Peyer's patch (tissue), 4 donors: ENCODE measurements around the gene EFHC2. TPM values are rescaled to one million over a fixed set of nuclear protein-coding genes. Genes with fewer than 3 reads are reported as not detected.

ENCODE experiments used
- DNase-seq, 3 donors: peaks; one replicate each; pipeline ENCODE4 v3.0.0-alpha.2; 2017 to 2019
- H3K27ac ChIP-seq, 4 donors: fragments of 200-600 bp; sonication (generic); one replicate each; pipeline ENCODE4 v1.5.1; 2016 to 2019
- H3K27me3 ChIP-seq, 2 donors: fragments of 200-600 bp; sonication (generic); one replicate each; pipeline ENCODE4 v1.5.1; 2019
- H3K36me3 ChIP-seq, 3 donors: fragments of 200-600 bp; sonication (generic); one replicate each; pipeline ENCODE4 v1.5.1; 2016 to 2019
- H3K4me1 ChIP-seq, 4 donors: fragments of 200-600 bp; sonication (generic); one replicate each; pipeline ENCODE4 v1.5.1; 2016 to 2019
- H3K4me3 ChIP-seq, 4 donors: fragments of 200-600 bp; sonication (generic); 1 replicate in 3 of 4; 2 replicates in 1 of 4; pipeline ENCODE4 v1.5.1; 2016 to 2019; ENCODE audit warnings: mild to moderate bottlenecking in 1 of 4
- H3K9me3 ChIP-seq, 4 donors: fragments of 200-600 bp; sonication (generic); one replicate each; pipeline ENCODE4 v1.5.1; 2016 to 2019; ENCODE audit warnings: mild to moderate bottlenecking in 1 of 4
- POLR2A ChIP-seq, 2 donors: fragments of 450-650 bp; IDR thresholded peaks; one replicate each; pipeline ENCODE4 v1.5.1; 2017; ENCODE audit warnings: antibody characterized with exemption in 2 of 2, mild to moderate bottlenecking in 2 of 2, moderate library complexity in 2 of 2
- total RNA-seq, 4 donors: library from RNA; depleted of rRNA; stranded (reverse); fragments of >200 nt; gene quantifications; one replicate each; pipeline ENCODE4 v1.1.0, GENCODE V29; 2016
- TF ChIP-seq, protein P1 (sequence below), 6 experiments: fragments of 450-650 bp in 4 of 6; fragments of 200-600 bp in 2 of 6; sonication (generic) in 1 of 6; IDR thresholded peaks; one replicate each; pipeline ENCODE4 v1.5.1; 2017 to 2019; ENCODE audit warnings: antibody characterized with exemption in 6 of 6, mild to moderate bottlenecking in 3 of 6, moderate library complexity in 1 of 6

EFHC2 gene
- total RNA-seq, 4 donors from 2014 or later, result 1.3 to 3.7 (median 3.4) TPM; not detected in 1

DNA sequence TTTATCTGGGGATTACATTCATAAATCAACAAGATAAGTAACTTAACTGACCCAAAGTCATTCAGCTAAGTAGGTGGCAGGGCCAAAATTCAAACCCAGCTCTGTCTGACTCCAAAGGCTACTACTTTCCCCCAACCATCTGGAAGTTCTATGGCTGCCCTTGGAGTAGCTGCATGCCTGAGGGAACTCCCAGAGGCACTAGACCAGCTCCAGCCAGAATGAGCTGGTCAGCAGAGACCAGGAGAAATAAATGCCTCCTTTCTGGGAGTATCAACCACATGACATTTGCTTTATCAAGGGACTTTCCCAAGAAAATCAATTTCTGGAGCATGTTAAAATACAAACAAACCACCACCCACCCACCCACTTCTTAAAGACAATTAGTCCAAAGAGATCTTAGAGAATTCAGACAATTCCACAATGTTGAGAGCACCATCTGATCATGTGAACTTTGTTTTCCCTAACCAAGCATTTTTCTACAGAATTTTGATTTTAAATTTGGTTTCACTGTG, 180.5 kb downstream of the EFHC2 start:
- no peak overlapping the region for H3K27ac ChIP-seq
- TF ChIP-seq POLR2A (IDR thresholded peaks at IDR 0.05), result no peak
- TF ChIP-seq, protein P1, sequence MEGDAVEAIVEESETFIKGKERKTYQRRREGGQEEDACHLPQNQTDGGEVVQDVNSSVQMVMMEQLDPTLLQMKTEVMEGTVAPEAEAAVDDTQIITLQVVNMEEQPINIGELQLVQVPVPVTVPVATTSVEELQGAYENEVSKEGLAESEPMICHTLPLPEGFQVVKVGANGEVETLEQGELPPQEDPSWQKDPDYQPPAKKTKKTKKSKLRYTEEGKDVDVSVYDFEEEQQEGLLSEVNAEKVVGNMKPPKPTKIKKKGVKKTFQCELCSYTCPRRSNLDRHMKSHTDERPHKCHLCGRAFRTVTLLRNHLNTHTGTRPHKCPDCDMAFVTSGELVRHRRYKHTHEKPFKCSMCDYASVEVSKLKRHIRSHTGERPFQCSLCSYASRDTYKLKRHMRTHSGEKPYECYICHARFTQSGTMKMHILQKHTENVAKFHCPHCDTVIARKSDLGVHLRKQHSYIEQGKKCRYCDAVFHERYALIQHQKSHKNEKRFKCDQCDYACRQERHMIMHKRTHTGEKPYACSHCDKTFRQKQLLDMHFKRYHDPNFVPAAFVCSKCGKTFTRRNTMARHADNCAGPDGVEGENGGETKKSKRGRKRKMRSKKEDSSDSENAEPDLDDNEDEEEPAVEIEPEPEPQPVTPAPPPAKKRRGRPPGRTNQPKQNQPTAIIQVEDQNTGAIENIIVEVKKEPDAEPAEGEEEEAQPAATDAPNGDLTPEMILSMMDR (IDR thresholded peaks at IDR 0.05), result no peak

GRCh38 chrX:44157858-44158257, 185.6 kb downstream of the EFHC2 start:
- no peak overlapping the region for H3K4me3 ChIP-seq
- no peaks in the 10 kb centered on the region for H3K36me3 ChIP-seq
- no peaks in the 10 kb centered on the region for H3K27me3 ChIP-seq
- no peak for DNase-seq
- TF ChIP-seq POLR2A (IDR thresholded peaks at IDR 0.05), result no peak
- H3K9me3 ChIP-seq, result no peaks in the 10 kb centered on the region
- no peak overlapping the region for H3K27ac ChIP-seq
- no peaks in the 10 kb centered on the region for H3K4me1 ChIP-seq

More for the DNA sequence above, 180.5 kb downstream of the EFHC2 start:
- no peaks in the 10 kb centered on the region for H3K4me1 ChIP-seq
- no peaks in the 10 kb centered on the region for H3K9me3 ChIP-seq
- no peaks in the 10 kb centered on the region for H3K27me3 ChIP-seq
- H3K36me3 ChIP-seq, result no peaks in the 10 kb centered on the region
- no peak overlapping the region for H3K4me3 ChIP-seq
- no peak for DNase-seq

- Histone ChIP-seq H3K27ac (no peak overlapping the region), H3K36me3 (no peaks in the 10 kb centered on the region), H3K4me3 (no peak overlapping the region), H3K9me3 (no peaks in the 10 kb centered on the region), H3K4me1 (no peaks in the 10 kb centered on the region), H3K27me3 (no peaks in the 10 kb centered on the region)
- TF ChIP-seq, protein P1 (IDR thresholded peaks at IDR 0.05), result no peak
- no peak for TF ChIP-seq POLR2A (IDR thresholded peaks at IDR 0.05)
- no peak for DNase-seq
Observed at GRCh38 chrX:44157283-44157682, 186.2 kb downstream of the EFHC2 start.

- no peak for DNase-seq
- Histone ChIP-seq H3K36me3 (no peaks in the 10 kb centered on the region), H3K9me3 (no peaks in the 10 kb centered on the region), H3K27ac (no peak overlapping the region), H3K27me3 (no peaks in the 10 kb centered on the region), H3K4me1 (no peaks in the 10 kb centered on the region), H3K4me3 (no peak overlapping the region)
- no peak for TF ChIP-seq POLR2A (IDR thresholded peaks at IDR 0.05)
- TF ChIP-seq, protein P1 (IDR thresholded peaks at IDR 0.05), result no peak
Observed at GRCh38 chrX:44156726-44157125, 186.7 kb downstream of the EFHC2 start.

DNA sequence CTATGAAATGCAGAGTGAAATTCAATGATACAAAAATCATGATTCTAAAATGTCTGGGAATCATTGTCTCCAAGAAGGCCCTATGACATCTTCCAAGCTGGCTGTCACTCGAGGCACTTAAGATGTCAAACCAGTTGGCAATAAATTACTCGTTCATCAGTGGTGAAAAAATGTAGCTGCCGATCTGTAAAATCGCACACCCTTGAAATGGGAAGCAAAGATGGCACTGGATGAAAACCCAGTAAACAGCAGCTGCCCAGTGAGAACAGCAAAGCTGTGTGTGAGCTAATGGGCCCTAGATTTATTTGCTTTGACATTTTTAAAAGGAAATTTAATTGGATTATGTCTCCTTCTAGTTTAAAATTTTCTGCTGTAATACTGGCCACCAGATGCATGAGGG, 188.3 kb downstream of the EFHC2 start:
- no peak for TF ChIP-seq POLR2A (IDR thresholded peaks at IDR 0.05)
- TF ChIP-seq, protein P1 (IDR thresholded peaks at IDR 0.05), result no peak

DNA sequence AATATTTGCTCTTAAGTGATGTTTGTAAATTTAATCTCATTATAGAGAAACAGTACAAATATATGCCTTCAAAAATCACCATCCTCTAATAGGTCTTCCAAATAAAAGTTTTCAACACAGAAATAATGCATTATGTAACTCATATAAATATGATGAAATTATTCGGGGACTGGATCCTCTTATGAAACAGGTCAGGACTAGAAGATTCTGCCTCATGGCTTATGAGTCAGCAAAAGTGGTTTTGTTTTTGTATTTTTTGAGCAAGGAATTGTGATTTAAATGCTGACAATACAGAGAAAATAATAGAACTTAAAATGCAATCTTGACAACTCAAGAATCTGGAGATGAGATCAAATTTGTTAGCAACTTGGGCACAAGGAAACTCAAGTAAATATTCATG, 190.6 kb downstream of the EFHC2 start:
- H3K4me1 ChIP-seq, result no peaks in the 10 kb centered on the region
- H3K27me3 ChIP-seq, result no peaks in the 10 kb centered on the region
- no peaks in the 10 kb centered on the region for H3K36me3 ChIP-seq
- no peak for TF ChIP-seq POLR2A (IDR thresholded peaks at IDR 0.05)
- TF ChIP-seq, protein P1 (IDR thresholded peaks at IDR 0.05), result no peak
- H3K9me3 ChIP-seq, result no peaks in the 10 kb centered on the region
- DNase-seq, result no peak
- no peak overlapping the region for H3K4me3 ChIP-seq
- no peak overlapping the region for H3K27ac ChIP-seq

More for the DNA sequence above, 188.3 kb downstream of the EFHC2 start:
- Histone ChIP-seq H3K4me3 (no peak overlapping the region), H3K27me3 (no peaks in the 10 kb centered on the region), H3K27ac (no peak overlapping the region), H3K9me3 (no peaks in the 10 kb centered on the region), H3K36me3 (no peaks in the 10 kb centered on the region), H3K4me1 (no peaks in the 10 kb centered on the region)
- DNase-seq, result no peak
